ENCODE data around the gene HEATR5A. TPM values are rescaled to one million over a fixed set of nuclear protein-coding genes. Genes with fewer than 3 reads are reported as not detected.
"Not testable (repeated sequence)": the region's sequence is repeated elsewhere in the genome, so short reads cannot be mapped to it uniquely, and the experiment has no call there.

The HEATR5A gene
- total RNA-seq, 4 donors from 2014 or later = 24.3 to 134 (median 34.9) TPM

- Histone ChIP-seq H3K9me3 (no peaks in the 10 kb centered on the region), H3K27me3 (no peaks in the 10 kb centered on the region), H3K27ac (no peak overlapping the region), H3K4me1 (no peaks in the 10 kb centered on the region), H3K4me3 (no peak overlapping the region), H3K36me3 (peaks cover 0 to 60% (median 3%) of the 10 kb centered on the region in 3 donors)
- DNase-seq = no peak
- TF ChIP-seq POLR2A (IDR thresholded peaks at IDR 0.05) (no peak), CTCF (IDR thresholded peaks at IDR 0.05) (no peak)
Observed at GRCh38 chr14:31386271-31386670, 34.1 kb downstream of the HEATR5A start.

- H3K4me3 ChIP-seq = no peak overlapping the region
- peaks cover 0 to 67% (median 3%) of the 10 kb centered on the region in 3 donors for H3K36me3 ChIP-seq
- DNase-seq = no peak
- no peaks in the 10 kb centered on the region for H3K4me1 ChIP-seq
- no peak overlapping the region for H3K27ac ChIP-seq
- no peaks in the 10 kb centered on the region for H3K9me3 ChIP-seq
- no peaks in the 10 kb centered on the region for H3K27me3 ChIP-seq
- TF ChIP-seq POLR2A (IDR thresholded peaks at IDR 0.05) (no peak), CTCF (IDR thresholded peaks at IDR 0.05) (no peak)
Observed at GRCh38 chr14:31382221-31382620, 38.1 kb downstream of the HEATR5A start.

- no peak overlapping the region for H3K27ac ChIP-seq
- H3K4me1 ChIP-seq = no peaks in the 10 kb centered on the region
- no peak for DNase-seq
- no peak for TF ChIP-seq CTCF (IDR thresholded peaks at IDR 0.05)
- TF ChIP-seq POLR2A (IDR thresholded peaks at IDR 0.05) = no peak
- H3K9me3 ChIP-seq = no peaks in the 10 kb centered on the region
- no peaks in the 10 kb centered on the region for H3K27me3 ChIP-seq
- no peak overlapping the region for H3K4me3 ChIP-seq
- H3K36me3 ChIP-seq = peaks cover 0 to 59% (median 3%) of the 10 kb centered on the region in 3 donors
Observed at GRCh38 chr14:31380106-31380505, 40.2 kb downstream of the HEATR5A start.

GRCh38 chr14:31379125-31379947, 41.0 kb downstream of the HEATR5A start:
- H3K9me3 ChIP-seq, H3K27ac ChIP-seq, H3K4me1 ChIP-seq, DNase-seq, H3K27me3 ChIP-seq, H3K4me3 ChIP-seq: not testable (repeated sequence)
- H3K36me3 ChIP-seq = peaks cover 0 to 63% (median 3%) of the 10 kb centered on the region in 3 donors

GRCh38 chr14:31377433-31377832, 42.9 kb downstream of the HEATR5A start:
- H3K27ac ChIP-seq = no peak overlapping the region
- H3K36me3 ChIP-seq = peaks cover 0 to 69% (median 0%) of the 10 kb centered on the region in 3 donors
- no peaks in the 10 kb centered on the region for H3K9me3 ChIP-seq
- H3K4me3 ChIP-seq = no peak overlapping the region
- H3K4me1 ChIP-seq = no peaks in the 10 kb centered on the region
- no peak for DNase-seq
- TF ChIP-seq POLR2A (IDR thresholded peaks at IDR 0.05) (no peak), CTCF (IDR thresholded peaks at IDR 0.05) (no peak)
- H3K27me3 ChIP-seq = no peaks in the 10 kb centered on the region

- Histone ChIP-seq H3K27ac (no peak overlapping the region), H3K27me3 (no peaks in the 10 kb centered on the region), H3K4me1 (no peaks in the 10 kb centered on the region), H3K36me3 (peaks cover 0 to 47% (median 0%) of the 10 kb centered on the region in 3 donors), H3K9me3 (no peaks in the 10 kb centered on the region), H3K4me3 (no peak overlapping the region)
- no peak for TF ChIP-seq POLR2A (IDR thresholded peaks at IDR 0.05)
- TF ChIP-seq CTCF (IDR thresholded peaks at IDR 0.05) = no peak
- DNase-seq = no peak
Observed at GRCh38 chr14:31371646-31372045, 48.7 kb downstream of the HEATR5A start.

Measured in Peyer's patch (tissue), 4 donors.